Endothelial cell of umbilical vein (primary cell): Measurements from ENCODE around the gene COL9A3. TPM values are rescaled to one million over a fixed set of nuclear protein-coding genes. Genes with fewer than 3 reads are reported as not detected.

Experiments
- BruUV-seq: library from RNA; stranded (reverse); fragments of 400-500 nt; replicated peaks from 2 replicates; lab custom pipeline; 2021; lab: Mats Ljungman, UMichigan
- CTCF ChIA-PET: fragments of 300-600, 350-600 bp; sonication (Branson Sonifier 250); formaldehyde crosslinking; loops from one replicate; lab custom pipeline; 2021; ENCODE audit warnings: antibody characterized with exemption, inconsistent platforms; lab: Charles Lee
- POLR2A ChIA-PET: fragments of 300-600, 350-600 bp; sonication (Branson Sonifier 250); formaldehyde crosslinking; loops from one replicate; lab custom pipeline; 2021; ENCODE audit warnings: antibody characterized with exemption, inconsistent platforms; lab: Charles Lee
- DNase-seq: peaks from one replicate; pipeline ENCODE4 v3.0.0-alpha.2; 2011; ENCODE audit warnings: low read depth, low spot score
- FAIRE-seq: peaks from 2 replicates; lab custom pipeline; 2011; peaks lifted over from hg19 to GRCh38; lab: Jason Lieb, UNC
- H2AFZ ChIP-seq: 2 replicates; pipeline ENCODE4 v1.6.0; 2012; ENCODE audit warnings: low read depth, low read length, control low read depth, inconsistent platforms
- H3K27ac ChIP-seq: 2 replicates; pipeline ENCODE4 v1.5.1; 2011; ENCODE audit warnings: low read depth, mild to moderate bottlenecking, control low read depth, low read length, moderate library complexity; ENCODE audit not compliant: insufficient read depth
- H3K27me3 ChIP-seq, 2 experiments: 2 replicates each; pipeline versions ENCODE4 v1.6.0 to v1.6.1; 2011; ENCODE audit warnings: low read length in 2 of 2, mixed read lengths in 1 of 2; ENCODE audit not compliant: control insufficient read depth in 2 of 2, insufficient read depth in 2 of 2
- H3K36me3 ChIP-seq, 2 experiments: 2 replicates in 1 of 2; 3 replicates in 1 of 2; pipeline ENCODE4 v1.5.1; 2011; ENCODE audit warnings: low read length in 2 of 2, mild to moderate bottlenecking in 1 of 2, moderate library complexity in 1 of 2; ENCODE audit not compliant: control insufficient read depth in 2 of 2, insufficient read depth in 2 of 2; ENCODE audit errors: extremely low read depth in 1 of 2
- H3K4me1 ChIP-seq: 3 replicates; pipeline ENCODE4 v1.5.1; 2011; ENCODE audit warnings: mild to moderate bottlenecking, low read length; ENCODE audit not compliant: control insufficient read depth, insufficient read depth; ENCODE audit errors: extremely low read depth
- H3K4me2 ChIP-seq: 2 replicates; pipeline ENCODE4 v1.6.1; 2011; ENCODE audit warnings: low read length, control low read depth, mixed read lengths; ENCODE audit not compliant: insufficient read depth
- H3K4me3 ChIP-seq, 3 experiments: fragments of 200-600 bp in 1 of 3; sonication (generic), shearing (Covaris generic) in 1 of 3; replicated peaks in 1 of 3; 2 replicates each; pipeline ENCODE4 v1.5.1; 2011 to 2016; ENCODE audit warnings: control low read depth in 3 of 3, low read length in 3 of 3, mild to moderate bottlenecking in 2 of 3, inconsistent platforms in 1 of 3, low read depth in 1 of 3, moderate library complexity in 1 of 3; ENCODE audit not compliant: insufficient read depth in 1 of 3
- H3K79me2 ChIP-seq: 2 replicates; pipeline ENCODE4 v1.6.0; 2012; ENCODE audit warnings: low read length, inconsistent platforms; ENCODE audit not compliant: control insufficient read depth, insufficient read depth
- H3K9ac ChIP-seq: replicated peaks from 2 replicates; pipeline ENCODE3; 2011; ENCODE audit warnings: low read length, control low read depth; ENCODE audit not compliant: insufficient read depth; ENCODE audit errors: extremely low read depth
- H3K9me1 ChIP-seq: replicated peaks from 3 replicates; pipeline ENCODE4 v1.6.0; 2011; ENCODE audit warnings: mild to moderate bottlenecking, low read length; ENCODE audit not compliant: control insufficient read depth, insufficient read depth; ENCODE audit errors: extremely low read depth
- H3K9me3 ChIP-seq: replicated peaks from 2 replicates; pipeline ENCODE4 v1.5.1; 2012; ENCODE audit warnings: low read length, inconsistent platforms; ENCODE audit not compliant: control insufficient read depth, insufficient read depth
- H4K20me1 ChIP-seq: replicated peaks from 2 replicates; pipeline ENCODE3; 2011; ENCODE audit warnings: mild to moderate bottlenecking, low read length; ENCODE audit not compliant: control insufficient read depth, insufficient read depth; ENCODE audit errors: extremely low read depth
- CTCF ChIP-seq, 2 donors: IDR thresholded peaks; 1 replicate in 1 of 2; 2 replicates in 1 of 2; pipeline ENCODE4 v1.5.1; 2011; ENCODE audit warnings: low read length in 2 of 2, mild to moderate bottlenecking in 2 of 2, moderate library complexity in 2 of 2, control low read depth in 1 of 2, inconsistent platforms in 1 of 2, low read depth in 1 of 2; ENCODE audit not compliant: insufficient read depth in 1 of 2; ENCODE audit errors: extremely low read depth in 1 of 2
- EZH2 ChIP-seq: IDR thresholded peaks from 2 replicates; pipeline ENCODE4 v1.6.1; 2012; ENCODE audit warnings: borderline replicate concordance, low read depth, mild to moderate bottlenecking, moderate library complexity, low read length, inconsistent platforms; ENCODE audit not compliant: severe bottlenecking
- FOS ChIP-seq: IDR thresholded peaks from 2 replicates; pipeline ENCODE4 v1.6.1; 2011; ENCODE audit warnings: mild to moderate bottlenecking, low read length, moderate library complexity, borderline replicate concordance; ENCODE audit not compliant: insufficient read depth
- GATA2 ChIP-seq: IDR thresholded peaks from 2 replicates; pipeline ENCODE4 v1.7.0; 2011; ENCODE audit warnings: low read depth, mild to moderate bottlenecking, moderate library complexity, mixed read lengths, low read length; ENCODE audit not compliant: insufficient read length, insufficient read depth
- JUN ChIP-seq: IDR thresholded peaks from 2 replicates; pipeline ENCODE4 v1.6.1; 2011; ENCODE audit warnings: borderline replicate concordance, low read depth; ENCODE audit not compliant: insufficient read length, insufficient read depth
- MAX ChIP-seq: IDR thresholded peaks from 2 replicates; pipeline ENCODE4 v1.6.1; 2011; ENCODE audit not compliant: insufficient read depth, insufficient read length
- MYC ChIP-seq: IDR thresholded peaks from one replicate; pipeline ENCODE4 v1.6.1; 2011; ENCODE audit warnings: mild to moderate bottlenecking, low read depth, low read length
- POLR2A ChIP-seq: IDR thresholded peaks from 2 replicates; pipeline ENCODE4 v1.6.1; 2012; ENCODE audit warnings: low read depth, mild to moderate bottlenecking, control low read depth, low read length
- POLR2AphosphoS5 ChIP-seq: IDR thresholded peaks from 2 replicates; pipeline ENCODE4 v1.6.1; 2012; ENCODE audit warnings: low read depth, mild to moderate bottlenecking, control low read depth, low read length, moderate library complexity; ENCODE audit not compliant: insufficient read depth
- dilution Hi-C: fragments of 300-500 bp; cut with MboI; formaldehyde crosslinking; loops from one replicate; pipeline ENCODE4 v1.15.0; 2019; ENCODE audit warnings: low sequenced_read_pairs; ENCODE audit not compliant: extremely low pct_ligation_motif_present
- intact Hi-C: fragments of 100-400 bp; cut with micrococcal nuclease; formaldehyde crosslinking; loops from one replicate; pipeline ENCODE4 v1.10.0; 2022
- polyA plus RNA-seq, 4 experiments: library from polyadenylated mRNA; depleted of rRNA in 3 of 4; stranded (reverse) in 3 of 4; unstranded in 1 of 4; fragments of >200 nt; gene quantifications; 2 replicates each; pipeline versions ENCODE4 v1.2.1 to v1.2.3, GENCODE V29; 2011 to 2012; ENCODE audit warnings: missing spikeins in 1 of 4
- total RNA-seq: library from RNA; stranded (reverse); gene quantifications from 2 replicates; pipeline ENCODE4 v1.2.3, GENCODE V29; 2021

Gene COL9A3
- total and polyA plus RNA-seq, 2 donors (not counting 3 experiments of a cell fraction or from before 2014, with no cell fraction given) = 0.46 to 0.60 TPM

DNA sequence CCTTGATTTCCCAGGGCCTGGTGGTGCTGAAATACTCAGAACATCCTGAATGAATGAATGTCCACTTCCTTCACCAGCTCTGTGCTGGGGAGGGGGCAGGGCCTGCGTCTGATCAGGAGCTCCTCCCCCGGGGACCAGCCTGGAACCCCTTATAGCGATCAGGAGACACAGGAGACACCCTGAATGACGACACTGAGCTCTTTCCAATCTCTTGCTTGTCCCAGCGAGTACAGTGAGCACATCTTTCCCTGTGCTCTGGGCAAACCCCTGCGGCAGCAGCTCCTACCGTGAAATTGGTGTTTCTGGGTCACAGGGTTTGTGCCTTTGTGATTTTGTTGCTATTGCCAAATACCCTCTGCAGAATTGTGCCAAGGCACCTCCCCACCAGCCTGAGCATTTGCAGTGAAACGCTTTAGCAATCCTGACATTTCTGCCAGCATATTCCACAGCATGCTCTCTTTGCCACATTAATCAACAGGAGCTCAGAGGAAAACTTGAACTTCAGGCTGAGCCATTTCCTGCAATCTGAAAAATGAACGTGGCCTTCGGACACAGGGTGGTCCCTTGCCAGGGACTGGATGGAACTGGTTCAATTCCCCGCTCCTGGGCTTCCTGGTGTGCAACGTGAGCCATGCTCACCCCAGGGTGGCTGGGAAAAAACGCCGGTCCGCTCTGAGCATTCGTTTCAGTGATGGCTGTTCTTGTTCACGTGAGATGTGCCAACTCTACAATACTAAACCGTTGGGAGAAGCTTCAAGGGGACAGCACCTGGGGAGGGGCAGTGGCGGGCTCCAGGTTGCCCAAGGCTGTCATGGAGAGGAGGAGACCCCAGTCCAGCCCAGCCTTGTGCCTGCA, 43.6 kb upstream of the COL9A3 start:
- Histone ChIP-seq H3K9me1 (no peaks in the 10 kb centered on the region), H3K9ac (no peak overlapping the region), H3K36me3 (no peaks in the 10 kb centered on the region), H3K4me2 (peak overlapping the region; percentile 43), H2AFZ (peak overlapping the region; percentile 58), H3K4me3 (no peak overlapping the region), H3K27me3 (no peaks in the 10 kb centered on the region), H3K9me3 (no peaks in the 10 kb centered on the region), H3K4me1 (peaks cover 11% of the 10 kb centered on the region), H3K27ac (no peak overlapping the region), H4K20me1 (no peaks in the 10 kb centered on the region), H3K79me2 (no peaks in the 10 kb centered on the region)
- DNase-seq (peak; percentile 34), FAIRE-seq (peak; percentile 70)
- POLR2A ChIA-PET = no interaction called here
- CTCF ChIA-PET = interaction anchor here (0.6 to 1.8 kb wide), 10 partner anchors 9 to 106 kb away, joined by 3 to 7 read pairs (median 4); no protein-coding TSS in a partner anchor
- dilution Hi-C loops = no loop called here
- BruUV-seq = no TSS peak
- TF ChIP-seq EZH2 (no peak), GATA2 (no peak), MYC (no peak), POLR2A (no peak), CTCF (IDR thresholded peaks at IDR 0.05; ENCODE audit: extremely low read depth in 1 of 2, insufficient read depth in 1 of 2, low read depth in 1 of 2, low read length in 2 of 2) (no peak), MAX (no peak), FOS (no peak), JUN (no peak), POLR2AphosphoS5 (no peak)
- intact Hi-C loops = loop anchor here (1.0 kb wide), 1 partner anchor 33 kb away; no protein-coding TSS in a partner anchor
